DMS114 treated with DMSO at 0.1 percent for 48 hours (cell line): ENCODE data around the gene INPP5J.
"Not testable (repeated sequence)": the region's sequence is repeated elsewhere in the genome, so short reads cannot be mapped to it uniquely, and the experiment has no call there.

ENCODE experiments used
- DNase-seq: peaks from one replicate; lab custom pipeline; 2025; ENCODE audit not compliant: unreplicated experiment; lab: John Stamatoyannopoulos, UW

The INPP5J gene, protein sequence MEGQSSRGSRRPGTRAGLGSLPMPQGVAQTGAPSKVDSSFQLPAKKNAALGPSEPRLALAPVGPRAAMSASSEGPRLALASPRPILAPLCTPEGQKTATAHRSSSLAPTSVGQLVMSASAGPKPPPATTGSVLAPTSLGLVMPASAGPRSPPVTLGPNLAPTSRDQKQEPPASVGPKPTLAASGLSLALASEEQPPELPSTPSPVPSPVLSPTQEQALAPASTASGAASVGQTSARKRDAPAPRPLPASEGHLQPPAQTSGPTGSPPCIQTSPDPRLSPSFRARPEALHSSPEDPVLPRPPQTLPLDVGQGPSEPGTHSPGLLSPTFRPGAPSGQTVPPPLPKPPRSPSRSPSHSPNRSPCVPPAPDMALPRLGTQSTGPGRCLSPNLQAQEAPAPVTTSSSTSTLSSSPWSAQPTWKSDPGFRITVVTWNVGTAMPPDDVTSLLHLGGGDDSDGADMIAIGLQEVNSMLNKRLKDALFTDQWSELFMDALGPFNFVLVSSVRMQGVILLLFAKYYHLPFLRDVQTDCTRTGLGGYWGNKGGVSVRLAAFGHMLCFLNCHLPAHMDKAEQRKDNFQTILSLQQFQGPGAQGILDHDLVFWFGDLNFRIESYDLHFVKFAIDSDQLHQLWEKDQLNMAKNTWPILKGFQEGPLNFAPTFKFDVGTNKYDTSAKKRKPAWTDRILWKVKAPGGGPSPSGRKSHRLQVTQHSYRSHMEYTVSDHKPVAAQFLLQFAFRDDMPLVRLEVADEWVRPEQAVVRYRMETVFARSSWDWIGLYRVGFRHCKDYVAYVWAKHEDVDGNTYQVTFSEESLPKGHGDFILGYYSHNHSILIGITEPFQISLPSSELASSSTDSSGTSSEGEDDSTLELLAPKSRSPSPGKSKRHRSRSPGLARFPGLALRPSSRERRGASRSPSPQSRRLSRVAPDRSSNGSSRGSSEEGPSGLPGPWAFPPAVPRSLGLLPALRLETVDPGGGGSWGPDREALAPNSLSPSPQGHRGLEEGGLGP

DNA sequence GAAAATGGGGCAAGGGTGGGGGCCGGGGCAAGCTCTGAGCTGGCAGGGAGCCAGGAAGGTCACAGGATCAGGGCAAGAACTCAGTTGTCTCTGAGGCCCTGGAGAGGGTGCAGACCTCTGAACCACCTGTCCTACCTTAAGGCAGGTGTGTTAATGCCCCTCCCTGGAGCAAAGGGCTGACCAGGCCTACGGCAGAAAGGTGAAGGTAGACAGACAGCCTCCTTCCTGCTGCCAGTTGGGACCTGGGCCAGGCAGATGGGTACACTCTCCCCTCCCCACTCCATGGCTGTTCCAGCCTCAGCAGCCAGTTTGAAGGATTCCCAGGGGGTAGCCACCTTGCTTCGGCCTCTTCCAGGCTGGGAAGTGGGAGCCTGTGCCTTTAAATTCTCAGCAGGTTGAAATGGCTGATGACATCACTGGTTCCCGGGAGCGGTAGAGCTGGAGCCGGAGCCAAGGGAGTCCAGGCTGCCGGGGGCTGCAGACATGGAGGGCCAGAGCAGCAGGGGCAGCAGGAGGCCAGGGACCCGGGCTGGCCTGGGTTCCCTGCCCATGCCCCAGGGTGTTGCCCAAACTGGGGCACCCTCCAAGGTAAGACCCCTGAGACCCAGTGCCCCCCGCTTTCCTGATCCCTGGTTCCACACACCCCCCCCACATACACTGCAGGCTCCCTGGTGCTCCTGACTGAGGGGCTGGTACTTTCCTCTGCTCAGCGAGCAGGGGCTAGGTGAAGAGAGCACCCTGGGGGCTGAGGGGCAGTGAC, at the start of gene INPP5J:
TSS of gene INPP5J (plus strand) at position 435 of the 760 bp plus-strand sequence. CDS start at position 484, 49 bp downstream.
- no peak for DNase-seq

DNA sequence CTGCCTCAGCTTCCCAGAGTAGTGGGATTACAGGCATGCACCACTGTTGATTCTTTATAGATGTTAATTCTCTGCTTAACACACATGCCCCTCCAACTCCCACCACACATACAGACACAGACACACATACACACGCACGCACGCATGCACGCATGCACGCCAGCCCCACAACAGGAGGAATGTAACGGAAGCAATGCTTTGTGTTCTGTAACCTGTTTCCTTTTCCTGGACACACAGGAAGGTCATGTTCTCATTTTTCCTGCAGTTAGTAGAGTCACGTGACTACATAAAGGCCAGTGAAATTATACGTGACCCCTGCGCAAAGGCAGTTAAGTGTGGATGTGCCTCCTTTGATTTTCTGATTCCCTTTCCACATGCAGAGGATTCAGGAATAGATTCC, 49.6 kb upstream of the INPP5J start:
- DNase-seq, result not testable (repeated sequence)

DNA sequence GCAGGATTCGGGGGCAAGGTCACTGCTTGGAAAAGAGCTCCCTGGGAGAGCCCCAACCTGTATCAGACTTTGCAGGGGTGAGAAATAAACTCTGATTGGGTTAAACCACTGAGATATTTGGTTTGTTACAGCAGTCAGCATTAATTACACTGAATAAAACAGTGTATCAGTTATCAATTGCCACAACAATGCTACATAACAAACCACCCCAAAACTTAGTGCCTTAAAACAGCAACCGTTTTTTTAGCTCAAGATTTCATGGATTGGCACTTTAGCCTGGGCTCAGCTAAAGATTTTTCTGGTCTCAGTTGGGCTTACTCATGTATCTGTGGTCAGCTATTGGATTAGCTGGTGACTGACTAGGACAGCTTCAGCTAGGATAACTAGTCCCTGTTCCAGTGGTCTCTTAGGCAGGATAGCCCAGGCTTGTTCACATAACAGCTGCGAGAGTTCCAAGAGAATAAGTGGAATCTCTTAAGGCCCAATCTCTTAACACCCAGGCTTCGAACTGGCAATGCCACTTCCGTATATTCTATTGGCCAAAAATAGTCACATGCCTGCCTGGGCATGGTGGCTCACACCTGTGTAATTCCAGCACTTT, 49.1 kb upstream of the INPP5J start:
- not testable (repeated sequence) for DNase-seq

DNA sequence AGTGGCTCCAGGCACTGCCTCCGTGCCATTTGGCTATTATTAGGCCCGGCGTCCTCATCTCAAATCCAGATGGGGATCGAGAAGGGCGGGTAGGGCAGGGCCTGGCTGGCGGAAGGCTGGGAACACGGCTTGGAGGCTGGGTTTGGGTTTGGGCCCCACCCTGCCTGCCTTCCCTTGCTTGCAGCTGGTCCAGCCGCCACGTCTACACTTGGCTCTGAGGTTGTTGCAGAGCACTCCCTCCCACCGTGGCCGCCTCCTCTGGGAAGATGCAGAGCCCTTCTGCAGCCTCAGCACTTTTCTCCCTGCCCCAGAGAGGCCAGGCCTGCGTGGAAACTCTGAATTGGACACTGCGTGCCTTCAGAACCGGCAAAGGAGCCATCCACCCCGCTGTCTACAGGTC, 46.8 kb upstream of the INPP5J start:
- DNase-seq, result no peak

DNA sequence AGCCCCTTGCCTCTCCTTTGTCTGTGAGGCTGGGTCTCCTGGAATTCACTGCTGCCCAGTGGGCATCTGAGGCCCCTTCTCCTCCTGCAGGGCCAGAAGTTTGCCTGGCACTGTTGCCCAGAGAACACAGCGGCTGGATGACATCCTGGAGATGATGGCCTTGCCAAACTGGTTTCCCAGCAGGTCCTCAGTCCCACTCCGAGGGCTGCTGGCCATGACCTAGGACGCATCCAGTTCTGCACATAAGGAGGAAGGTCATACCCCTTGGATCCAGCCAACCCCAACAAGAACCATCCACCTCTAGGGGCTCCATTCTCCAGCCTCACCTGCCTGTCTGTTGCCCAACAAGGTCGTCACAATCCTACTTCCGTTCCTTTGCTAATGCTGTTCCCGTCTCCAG, 45.1 kb upstream of the INPP5J start:
- no peak for DNase-seq

DNA sequence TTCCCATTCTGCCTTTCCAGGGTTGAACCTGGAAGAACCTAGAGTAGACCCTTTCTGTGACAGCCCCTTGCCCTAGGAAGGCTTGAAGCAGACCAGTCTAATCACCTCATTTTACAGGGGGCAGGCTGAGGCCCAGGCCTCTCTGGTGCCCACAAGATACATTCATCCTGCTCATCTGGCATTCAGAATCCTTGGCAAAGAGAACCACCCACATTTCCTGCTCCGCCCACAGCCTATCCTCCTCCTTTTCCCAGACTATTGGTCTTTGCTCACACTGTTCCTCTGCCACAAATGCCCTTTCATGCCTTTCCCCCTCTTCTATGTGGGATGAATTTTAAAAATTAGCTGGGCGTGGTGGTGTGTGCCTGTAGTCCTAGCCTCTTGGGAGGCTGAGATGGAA, 44.4 kb upstream of the INPP5J start:
- DNase-seq, result not testable (repeated sequence)

DNA sequence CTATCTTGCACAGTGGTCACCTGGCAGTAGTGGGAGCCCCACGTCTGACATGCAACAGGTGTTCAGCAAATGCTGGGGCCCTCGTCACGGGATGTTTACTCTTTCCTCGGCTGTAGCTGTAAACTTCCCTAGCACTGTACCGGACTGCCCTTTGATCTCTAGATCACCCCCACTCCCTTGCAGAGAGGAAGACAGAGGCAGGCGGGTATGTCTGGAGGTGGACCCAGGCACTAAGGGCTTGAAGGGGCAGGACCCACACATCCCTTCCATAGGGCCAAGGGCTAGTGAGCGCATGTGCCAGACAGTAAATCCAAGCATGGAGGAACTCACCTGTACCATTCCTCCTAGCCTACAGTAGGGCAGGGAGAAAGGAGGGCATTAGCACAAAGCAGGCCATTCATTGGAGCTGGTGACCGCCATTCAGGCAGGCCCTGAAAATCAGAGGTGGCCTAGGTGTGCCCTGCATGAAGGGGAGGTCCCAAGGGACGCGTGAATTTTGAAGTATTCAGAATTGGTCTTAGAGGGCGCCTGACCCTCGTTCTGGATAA, 43.6 kb upstream of the INPP5J start:
- no peak for DNase-seq

DNA sequence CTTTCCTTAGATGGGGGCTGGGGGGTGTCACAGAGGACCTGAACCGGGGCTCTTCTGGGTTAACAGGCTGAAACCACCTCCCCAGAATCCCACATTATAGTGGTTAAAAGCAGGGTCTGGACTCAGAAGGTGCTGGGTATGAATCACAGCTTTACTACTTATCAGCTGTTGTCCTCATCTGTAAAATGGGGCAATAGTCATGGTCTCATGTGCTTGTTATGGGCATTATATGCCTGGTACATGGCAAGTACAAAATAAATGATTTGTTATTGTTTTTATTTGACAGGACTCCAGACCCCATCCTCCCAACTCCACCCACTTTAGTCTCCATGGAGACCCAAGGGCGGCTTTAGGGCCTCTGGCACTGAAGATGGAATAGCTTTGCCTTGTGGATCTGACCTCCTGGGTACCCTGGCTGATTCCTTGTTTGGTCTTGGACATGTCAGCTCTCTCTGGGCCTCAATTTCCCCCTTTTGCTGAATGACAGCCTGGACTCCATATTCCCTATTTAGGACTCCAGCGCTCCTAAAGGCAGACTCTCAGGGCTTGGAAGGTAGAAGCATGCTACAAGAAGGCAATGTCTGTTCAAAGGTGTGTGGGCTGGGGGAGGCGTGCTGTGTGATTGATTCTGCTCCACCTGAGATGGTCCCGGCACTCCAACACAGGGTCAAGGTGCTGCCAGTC, 42.5 kb upstream of the INPP5J start:
- DNase-seq, result no peak

DNA sequence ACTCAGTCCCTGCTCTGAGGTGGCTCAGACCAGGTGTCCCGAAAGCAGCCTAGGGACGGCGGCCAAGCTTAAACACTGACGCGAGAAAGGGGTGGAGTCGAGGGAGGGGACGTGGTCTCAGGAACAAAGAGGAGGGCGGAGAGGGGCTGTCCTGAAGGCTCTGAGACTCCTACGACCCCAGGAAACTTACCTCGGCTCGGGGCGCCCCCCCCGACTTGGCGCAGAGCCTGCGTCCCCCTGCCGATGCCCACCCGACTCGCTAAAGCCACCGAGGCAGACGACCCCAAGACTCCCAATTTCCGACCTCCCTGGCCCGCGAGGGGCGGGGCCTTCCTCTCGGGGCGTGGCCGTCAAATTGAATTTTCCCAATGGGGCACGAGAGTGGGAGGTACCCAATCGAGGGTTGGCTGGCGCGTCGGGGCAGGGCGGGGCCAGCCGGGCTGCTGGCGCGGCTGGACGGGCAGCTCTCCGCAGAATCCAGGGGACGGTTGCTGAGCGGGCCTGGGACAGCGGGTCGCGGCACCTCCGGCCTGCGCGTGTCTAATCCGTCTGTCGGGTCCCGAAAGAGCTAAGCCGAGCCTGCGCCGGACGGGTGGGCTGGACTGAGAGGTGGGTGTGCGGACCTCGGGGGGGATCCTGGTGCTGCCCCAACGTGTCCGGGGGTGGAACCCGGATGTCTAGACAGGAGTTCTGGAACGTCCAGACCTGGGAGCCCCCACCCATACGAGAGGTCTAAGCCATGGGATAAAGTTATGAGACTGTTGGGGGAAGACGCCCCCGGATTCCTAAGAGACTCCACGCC, 41.7 kb upstream of the INPP5J start, which contains the start of gene SMTN:
TSS of gene SMTN (plus strand) at position 471 of the 802 bp plus-strand sequence. CDS start 1,941 bp downstream, outside the sequence.
- DNase-seq, result peak; percentile 84

DNA sequence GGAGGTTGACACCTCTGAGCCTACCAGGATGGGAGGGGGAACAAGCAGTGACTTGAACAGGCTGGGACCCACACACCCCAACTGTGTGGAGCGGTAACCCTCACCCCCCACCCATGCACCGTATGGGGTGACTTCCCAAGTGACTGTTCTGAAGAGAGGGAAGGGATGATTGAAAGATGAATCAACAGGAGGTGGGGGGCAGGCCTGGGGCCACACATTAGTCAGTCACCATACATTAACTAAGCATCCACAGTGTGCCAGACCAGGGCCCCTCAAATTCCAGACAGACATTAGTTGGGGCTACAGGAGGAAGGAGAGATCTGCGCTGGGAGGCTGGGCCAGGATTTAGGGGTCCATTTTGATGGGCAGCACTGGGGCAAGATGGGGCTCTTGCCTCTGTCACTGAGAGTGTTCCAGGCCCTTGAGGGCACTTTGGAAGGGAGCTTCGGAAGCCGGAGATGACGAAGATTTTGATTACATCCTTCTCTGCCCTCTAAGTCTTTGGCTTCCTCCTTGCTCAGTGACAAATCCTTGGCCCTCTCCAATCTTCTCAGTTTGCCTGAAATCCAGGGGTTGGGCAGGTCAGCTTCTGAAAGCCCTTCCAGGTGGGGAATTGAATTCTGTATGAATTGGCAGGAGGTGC, 40.7 kb upstream of the INPP5J start:
- no peak for DNase-seq

DNA sequence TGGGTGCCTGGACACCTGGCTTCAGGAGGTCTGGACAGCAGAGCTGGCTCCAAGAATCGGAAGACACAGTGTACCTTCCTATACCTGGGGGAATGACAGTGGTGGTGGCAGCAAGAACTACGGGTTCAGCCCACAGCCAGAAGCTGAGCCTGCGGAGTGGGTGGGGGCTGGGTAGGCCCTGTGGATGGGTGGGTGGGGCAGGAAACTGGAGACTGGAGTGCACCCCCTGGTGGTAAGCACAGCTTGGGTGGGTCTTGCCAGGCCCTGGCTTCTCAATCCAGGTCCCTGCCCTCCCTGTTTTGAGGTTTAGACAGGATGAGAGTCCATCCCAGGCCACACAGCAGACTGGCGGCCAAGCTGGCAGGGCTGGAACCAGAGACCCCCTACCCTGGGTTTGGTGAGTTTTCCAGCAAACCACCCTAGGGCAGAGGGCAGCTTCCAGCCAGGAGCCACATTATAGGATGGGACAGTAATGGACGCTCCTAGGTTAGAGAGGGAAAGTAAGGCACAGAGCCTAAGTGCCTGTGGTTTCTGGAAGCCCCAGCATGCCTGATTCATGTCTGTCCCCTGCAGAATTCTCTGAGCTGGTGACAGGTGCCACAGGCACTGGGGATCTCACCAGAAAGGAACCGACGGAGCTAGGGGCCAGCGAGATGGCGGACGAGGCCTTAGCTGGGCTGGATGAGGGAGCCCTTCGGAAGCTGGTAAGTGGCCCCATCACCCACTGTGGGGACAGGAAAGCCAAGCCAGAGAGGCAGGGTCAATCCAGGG, 40.0 kb upstream of the INPP5J start:
- peak; percentile 26 for DNase-seq

DNA sequence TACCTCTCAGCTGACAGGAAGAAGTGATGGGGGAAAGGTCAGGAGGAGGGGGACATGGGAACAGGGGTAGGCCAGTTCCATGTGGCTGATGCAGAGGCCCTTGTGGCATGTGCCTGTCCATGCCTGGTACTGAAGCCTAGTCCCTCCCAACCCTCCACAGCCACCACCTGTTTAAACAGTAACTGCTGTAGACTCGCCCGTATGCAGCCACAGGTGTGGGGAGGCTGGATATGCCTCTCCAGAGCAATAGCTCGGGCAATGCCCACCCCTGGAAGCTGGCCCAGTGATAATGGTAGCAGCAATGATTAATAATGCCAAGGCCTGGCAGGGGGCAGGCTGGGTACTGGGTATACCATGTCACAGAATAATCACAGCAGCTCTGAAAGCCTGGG, 39.4 kb upstream of the INPP5J start:
- DNase-seq, result no peak

DNA sequence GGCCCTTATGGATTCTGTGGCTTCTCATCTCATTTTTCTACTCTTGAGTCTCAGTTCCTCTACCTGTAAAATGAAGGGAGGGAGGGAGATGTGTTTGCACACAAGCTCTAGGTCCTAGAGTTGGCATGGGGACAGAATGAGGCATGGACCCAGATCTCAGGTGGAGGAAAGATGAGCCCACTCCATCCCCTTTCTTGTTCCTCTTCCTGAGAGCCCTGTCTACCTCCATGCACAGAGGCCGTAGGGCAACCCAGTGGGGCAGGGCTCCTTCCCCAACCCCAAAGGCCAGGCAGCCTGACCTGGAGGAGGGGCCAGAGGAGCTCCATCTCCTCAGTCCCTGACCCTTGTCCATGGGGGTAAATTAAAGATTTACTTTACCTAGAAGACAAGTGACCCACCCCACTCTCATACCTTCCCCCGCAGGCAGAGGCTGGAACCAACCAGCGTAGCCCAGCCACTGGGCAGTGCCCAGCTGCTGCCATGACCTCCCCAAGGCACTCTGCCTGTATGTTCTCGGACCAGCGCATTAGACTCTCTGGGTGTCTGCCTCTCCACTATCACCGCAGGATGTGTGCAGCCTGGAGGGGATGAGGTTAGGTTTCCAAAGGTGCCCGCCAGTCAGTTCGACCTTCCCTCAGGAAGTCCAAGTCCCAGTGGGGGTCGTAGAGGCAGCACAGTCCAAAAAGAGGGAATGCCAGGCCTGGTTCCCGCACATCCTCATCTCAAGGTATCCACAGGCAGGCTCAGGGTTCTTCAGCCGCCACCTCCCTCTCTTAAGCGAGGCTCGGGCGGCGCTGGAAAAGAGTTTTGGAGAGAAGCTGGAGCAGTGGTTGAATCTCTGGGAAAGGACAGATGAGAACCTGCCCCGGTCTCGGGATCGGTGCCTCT, 38.6 kb upstream of the INPP5J start:
- DNase-seq, result no peak

DNA sequence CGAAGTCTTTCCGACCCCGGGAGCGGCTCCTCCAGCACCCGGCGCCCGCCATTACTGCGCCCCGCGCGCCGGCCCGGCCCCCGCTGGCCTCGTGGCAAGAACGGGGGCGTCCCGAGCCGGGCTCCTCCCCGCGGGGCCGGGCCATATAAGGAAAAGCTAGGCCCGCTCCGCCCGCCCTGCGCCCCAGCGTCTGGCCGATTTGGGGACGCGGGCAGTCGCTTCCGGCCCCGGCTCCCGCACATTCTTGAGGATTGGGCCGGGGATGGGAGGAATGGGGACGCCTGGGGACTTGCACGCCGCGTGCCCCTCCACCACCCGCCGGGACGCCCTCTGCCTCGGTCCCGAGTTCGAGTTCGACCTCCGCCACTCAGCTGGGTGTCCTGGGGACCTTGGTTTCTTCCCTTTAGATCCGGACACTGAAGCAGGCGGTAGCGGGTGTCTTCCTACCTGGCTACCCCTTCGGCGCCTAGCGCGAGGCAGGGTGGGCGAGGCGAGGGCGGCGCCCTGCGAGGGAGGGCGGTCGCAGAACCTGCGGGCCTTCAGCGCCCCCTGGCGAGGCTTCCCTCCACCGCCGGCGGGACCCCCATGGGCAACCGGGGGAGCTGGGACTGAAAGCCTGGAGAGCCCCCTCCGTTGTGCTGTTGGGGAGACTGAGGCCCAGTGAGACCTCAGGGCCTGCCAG, 37.8 kb upstream of the INPP5J start:
- DNase-seq, result peak; percentile 48

DNA sequence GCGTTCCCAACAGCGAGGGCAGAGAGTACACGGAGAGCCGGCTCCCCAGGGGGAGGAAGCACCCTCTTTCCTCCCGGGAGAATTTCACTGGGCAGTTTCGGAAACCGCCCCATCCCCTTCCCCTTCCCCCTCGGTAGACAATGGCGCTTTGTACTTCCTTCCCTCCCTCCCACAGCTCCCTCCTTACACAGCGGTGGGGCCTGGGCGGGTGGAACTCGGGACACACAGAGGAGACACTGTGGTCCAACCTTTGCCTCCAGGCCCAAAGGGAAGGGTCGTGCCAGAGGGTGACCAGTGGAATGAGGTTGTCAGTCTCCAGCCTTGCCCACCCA, 37.3 kb upstream of the INPP5J start:
- DNase-seq, result no peak

DNA sequence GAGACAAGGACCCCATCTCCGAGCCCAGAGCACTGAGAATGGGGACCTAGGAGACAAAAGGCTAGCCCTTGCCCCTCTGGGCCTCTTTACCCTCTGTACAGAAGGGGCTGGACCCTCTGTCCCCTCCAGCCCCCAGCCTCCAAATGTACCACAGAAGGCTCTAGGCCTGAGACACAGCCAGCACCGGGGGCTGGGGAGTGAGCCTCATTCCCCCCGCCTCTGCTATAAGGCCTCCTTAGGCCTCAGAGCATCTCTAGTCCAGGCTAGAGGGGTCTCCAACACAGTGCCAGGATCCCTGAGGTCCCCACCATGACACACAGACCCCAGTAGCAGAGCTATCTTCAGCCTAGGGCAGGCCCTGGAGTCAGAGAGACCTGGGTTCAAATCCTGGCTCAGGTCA, 36.8 kb upstream of the INPP5J start:
- no peak for DNase-seq
